ENCODE measurements around the gene GALNT15. TPM values are rescaled to one million over a fixed set of nuclear protein-coding genes. Genes with fewer than 3 reads are reported as not detected.

GALNT15 gene
- total and polyA plus RNA-seq, 2 donors (not counting 3 experiments of a cell fraction or from before 2014, with no cell fraction given): 0.87 to 5.4 TPM

DNA sequence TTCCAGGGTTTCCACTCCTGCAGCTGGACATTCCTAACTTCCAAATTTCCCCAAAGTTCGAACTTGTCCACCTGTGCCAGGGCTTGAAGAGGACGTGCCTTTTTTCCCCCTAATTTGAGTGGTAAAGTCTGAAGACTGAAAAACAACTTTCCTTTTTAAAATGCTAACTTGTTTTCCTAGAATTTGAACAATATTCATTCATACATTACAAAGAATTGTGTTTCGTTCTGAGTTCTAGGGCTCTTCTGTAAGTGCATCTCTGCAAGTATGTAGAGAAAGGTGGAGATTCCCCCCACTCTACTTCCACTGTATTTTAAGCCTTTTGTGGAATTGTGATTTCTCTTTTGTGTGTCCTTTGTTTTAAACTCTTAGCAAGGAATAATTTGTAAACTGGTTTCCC is 80.8 kb downstream of the GALNT15 start:
- ChIA-PET CTCF (no interaction called here), POLR2A (no interaction called here)
- intact Hi-C loops (cut with micrococcal nuclease) (no loop called here), dilution Hi-C loops (cut with MboI; ENCODE audit: extremely low pct_ligation_motif_present, low sequenced_read_pairs) (no loop called here)
- no peak for TF ChIP-seq EZH2 (IDR thresholded peaks at IDR 0.05; ENCODE audit: borderline replicate concordance, low read depth, low read length, severe bottlenecking)
- no peak for TF ChIP-seq GATA2 (IDR thresholded peaks at IDR 0.05; ENCODE audit: insufficient read depth, insufficient read length, low read depth, low read length)
- TF ChIP-seq, protein P1, sequence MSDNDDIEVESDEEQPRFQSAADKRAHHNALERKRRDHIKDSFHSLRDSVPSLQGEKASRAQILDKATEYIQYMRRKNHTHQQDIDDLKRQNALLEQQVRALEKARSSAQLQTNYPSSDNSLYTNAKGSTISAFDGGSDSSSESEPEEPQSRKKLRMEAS (IDR thresholded peaks at IDR 0.05; ENCODE audit: insufficient read depth, insufficient read length): no peak
- TF ChIP-seq POLR2A (IDR thresholded peaks at IDR 0.05; ENCODE audit: low read depth, low read length): no peak
- TF ChIP-seq MYC (IDR thresholded peaks at IDR 0.05; ENCODE audit: low read depth, low read length): no peak
- TF ChIP-seq, protein P2, sequence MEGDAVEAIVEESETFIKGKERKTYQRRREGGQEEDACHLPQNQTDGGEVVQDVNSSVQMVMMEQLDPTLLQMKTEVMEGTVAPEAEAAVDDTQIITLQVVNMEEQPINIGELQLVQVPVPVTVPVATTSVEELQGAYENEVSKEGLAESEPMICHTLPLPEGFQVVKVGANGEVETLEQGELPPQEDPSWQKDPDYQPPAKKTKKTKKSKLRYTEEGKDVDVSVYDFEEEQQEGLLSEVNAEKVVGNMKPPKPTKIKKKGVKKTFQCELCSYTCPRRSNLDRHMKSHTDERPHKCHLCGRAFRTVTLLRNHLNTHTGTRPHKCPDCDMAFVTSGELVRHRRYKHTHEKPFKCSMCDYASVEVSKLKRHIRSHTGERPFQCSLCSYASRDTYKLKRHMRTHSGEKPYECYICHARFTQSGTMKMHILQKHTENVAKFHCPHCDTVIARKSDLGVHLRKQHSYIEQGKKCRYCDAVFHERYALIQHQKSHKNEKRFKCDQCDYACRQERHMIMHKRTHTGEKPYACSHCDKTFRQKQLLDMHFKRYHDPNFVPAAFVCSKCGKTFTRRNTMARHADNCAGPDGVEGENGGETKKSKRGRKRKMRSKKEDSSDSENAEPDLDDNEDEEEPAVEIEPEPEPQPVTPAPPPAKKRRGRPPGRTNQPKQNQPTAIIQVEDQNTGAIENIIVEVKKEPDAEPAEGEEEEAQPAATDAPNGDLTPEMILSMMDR (IDR thresholded peaks at IDR 0.05; ENCODE audit: extremely low read depth in 1 of 2, insufficient read depth in 1 of 2, low read depth in 1 of 2, low read length in 2 of 2): no peak
- no peak for TF ChIP-seq JUN (IDR thresholded peaks at IDR 0.05; ENCODE audit: borderline replicate concordance, insufficient read depth, insufficient read length, low read depth)
- no peak for TF ChIP-seq FOS (IDR thresholded peaks at IDR 0.05; ENCODE audit: borderline replicate concordance, insufficient read depth, low read length)
- TF ChIP-seq POLR2AphosphoS5 (IDR thresholded peaks at IDR 0.05; ENCODE audit: insufficient read depth, low read depth, low read length): no peak
- Histone ChIP-seq H2AFZ (ENCODE audit: low read depth, low read length) (no peak overlapping the region), H3K27ac (ENCODE audit: insufficient read depth, low read depth, low read length) (no peak overlapping the region), H3K4me3 (replicated peaks in 1 of 3; ENCODE audit: insufficient read depth in 1 of 3, low read depth in 1 of 3, low read length in 3 of 3) (no peak overlapping the region), H3K9me1 (replicated peaks; ENCODE audit: control insufficient read depth, extremely low read depth, insufficient read depth, low read length) (no peaks in the 10 kb centered on the region), H4K20me1 (replicated peaks; ENCODE audit: control insufficient read depth, extremely low read depth, insufficient read depth, low read length) (no peaks in the 10 kb centered on the region), H3K4me2 (ENCODE audit: insufficient read depth, low read length) (no peak overlapping the region), H3K4me1 (ENCODE audit: control insufficient read depth, extremely low read depth, insufficient read depth, low read length) (no peaks in the 10 kb centered on the region), H3K27me3 (ENCODE audit: control insufficient read depth in 2 of 2, insufficient read depth in 2 of 2, low read length in 2 of 2) (no peaks in the 10 kb centered on the region), H3K36me3 (ENCODE audit: control insufficient read depth in 2 of 2, extremely low read depth in 1 of 2, insufficient read depth in 2 of 2, low read length in 2 of 2) (peaks cover 0 to 3% of the 10 kb centered on the region in 2 experiments), H3K9me3 (replicated peaks; ENCODE audit: control insufficient read depth, insufficient read depth, low read length) (no peaks in the 10 kb centered on the region), H3K79me2 (ENCODE audit: control insufficient read depth, insufficient read depth, low read length) (no peaks in the 10 kb centered on the region), H3K9ac (replicated peaks; ENCODE audit: extremely low read depth, insufficient read depth, low read length) (no peak overlapping the region)
- FAIRE-seq (no peak), DNase-seq (ENCODE audit: low read depth, low spot score) (no peak)
- no TSS peak for BruUV-seq (replicated peaks)
